Activated CD4-positive, alpha-beta T cell treated with anti-CD3 and anti-CD28 coated beads, Interleukin-2, amount 10 ng/mL, durations not matched to agents 24 days and 14 days (primary cell): ENCODE measurements around the gene GTSE1. TPM values are rescaled to one million over a fixed set of nuclear protein-coding genes. Genes with fewer than 3 reads are reported as not detected.

Source experiments
- DNase-seq: peaks from one replicate; pipeline ENCODE4 v3.0.0; 2022
- H3K27ac Mint-ChIP-seq: one replicate; pipeline ENCODE4 v1.8.0; 2022; ENCODE audit warnings: mild to moderate bottlenecking, mixed read lengths
- H3K27me3 Mint-ChIP-seq: one replicate; pipeline ENCODE4 v1.8.0; 2022; ENCODE audit warnings: mixed read lengths
- H3K36me3 Mint-ChIP-seq: one replicate; pipeline ENCODE4 v1.8.0; 2022; ENCODE audit warnings: low read depth, mild to moderate bottlenecking, mixed read lengths
- H3K4me1 Mint-ChIP-seq: one replicate; pipeline ENCODE4 v1.8.0; 2021; ENCODE audit warnings: mixed read lengths
- H3K4me3 Mint-ChIP-seq: one replicate; pipeline ENCODE4 v1.8.0; 2022; ENCODE audit warnings: mild to moderate bottlenecking, moderate library complexity, mixed read lengths
- H3K9me3 Mint-ChIP-seq: one replicate; pipeline ENCODE4 v1.8.0; 2021; ENCODE audit warnings: mixed read lengths
- intact Hi-C: fragments of 100-400 bp; cut with micrococcal nuclease; formaldehyde crosslinking; loops from one replicate; pipeline ENCODE4 v1.15.1; 2023
- total RNA-seq: library from RNA; stranded (reverse); gene quantifications from 2 replicates; pipeline ENCODE4 v1.2.3, GENCODE V29; 2022

GTSE1 gene
- total RNA-seq, 1 donor from 2014 or later = 37.6 TPM

DNA sequence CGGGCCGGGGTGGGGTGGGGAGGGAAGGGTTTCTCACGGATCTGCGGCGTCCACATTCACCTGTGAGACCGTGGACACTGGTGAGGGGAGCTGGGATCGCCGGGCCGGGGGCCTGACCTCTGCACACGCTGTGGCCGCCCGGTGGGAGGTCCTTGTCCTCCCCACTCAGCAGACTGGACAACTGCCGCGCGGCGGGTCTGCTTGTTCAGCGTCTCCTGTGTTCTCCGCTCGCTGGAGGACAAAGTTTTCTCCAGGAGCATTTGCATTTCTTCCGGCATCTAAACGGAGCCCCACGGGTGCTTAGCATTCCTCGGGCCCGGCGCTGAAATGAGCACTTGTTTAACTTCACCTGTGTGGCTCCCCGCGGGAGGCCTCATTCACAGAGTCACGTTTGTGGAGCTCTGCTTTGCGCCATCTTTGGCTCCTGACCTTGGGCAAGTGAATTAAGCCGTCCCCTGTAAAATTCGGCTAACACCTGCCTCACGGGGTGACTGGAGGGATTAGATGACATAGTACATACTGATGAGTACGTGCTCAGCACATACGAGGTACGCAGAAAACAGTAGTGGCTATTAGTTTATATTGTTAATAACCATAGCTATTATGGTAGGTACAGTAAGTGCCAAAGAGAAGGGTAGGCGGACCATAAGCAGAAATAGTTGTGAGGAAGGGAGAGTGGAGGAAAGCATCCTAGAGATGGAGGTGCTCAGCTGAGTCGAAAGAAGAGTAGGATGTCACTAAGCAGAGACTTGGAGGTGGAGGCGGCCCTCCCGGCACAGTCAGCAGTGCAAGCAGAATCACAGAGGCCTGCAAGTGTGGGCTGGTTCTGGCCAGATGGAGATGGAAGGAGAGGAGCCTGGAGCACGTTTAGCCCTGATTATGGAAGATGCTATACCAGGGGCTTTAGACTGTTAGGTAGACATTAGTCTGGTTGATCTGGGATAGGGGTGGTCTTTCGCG is 39.7 kb downstream of the GTSE1 start:
- Mint-ChIP-seq H3K4me3 (peak overlapping the region; percentile 91), H3K27me3 (no peaks in the 10 kb centered on the region), H3K27ac (peak overlapping the region; percentile 87), H3K9me3 (no peaks in the 10 kb centered on the region), H3K4me1 (peaks cover 24% of the 10 kb centered on the region), H3K36me3 (peaks cover 44% of the 10 kb centered on the region)
- peak; percentile 73 for DNase-seq
- intact Hi-C loops = loop anchor here (10.0 kb wide), 1 partner anchor 332 kb away; no protein-coding TSS in a partner anchor

DNA sequence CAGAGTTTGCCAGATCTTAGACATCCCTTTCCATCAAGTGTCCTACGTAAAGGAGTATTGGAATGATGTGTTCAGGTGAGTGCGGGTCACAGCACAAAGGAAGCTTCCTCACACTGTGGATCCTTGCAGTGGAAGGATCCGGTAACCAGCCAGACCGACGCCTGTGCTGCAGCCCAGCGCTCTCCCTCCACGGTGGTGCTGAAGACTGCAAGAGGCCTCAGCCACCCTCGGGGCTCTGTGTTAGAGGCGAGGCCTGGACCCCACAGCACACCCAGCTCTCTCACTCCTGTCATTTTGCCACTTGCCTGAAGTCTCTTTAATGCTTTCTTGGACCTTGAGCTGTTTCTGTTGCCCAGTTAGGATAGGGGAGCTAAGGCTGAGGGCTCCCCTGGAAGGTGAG is 41.2 kb downstream of the GTSE1 start:
- intact Hi-C loops = loop anchor here (10.0 kb wide), 1 partner anchor 333 kb away; no protein-coding TSS in a partner anchor
- DNase-seq = no peak
- H3K9me3 Mint-ChIP-seq = no peaks in the 10 kb centered on the region
- H3K27me3 Mint-ChIP-seq = no peaks in the 10 kb centered on the region
- no peak overlapping the region for H3K4me3 Mint-ChIP-seq
- H3K27ac Mint-ChIP-seq = no peak overlapping the region
- H3K4me1 Mint-ChIP-seq = peaks cover 24% of the 10 kb centered on the region
- H3K36me3 Mint-ChIP-seq = peaks cover 55% of the 10 kb centered on the region

DNA sequence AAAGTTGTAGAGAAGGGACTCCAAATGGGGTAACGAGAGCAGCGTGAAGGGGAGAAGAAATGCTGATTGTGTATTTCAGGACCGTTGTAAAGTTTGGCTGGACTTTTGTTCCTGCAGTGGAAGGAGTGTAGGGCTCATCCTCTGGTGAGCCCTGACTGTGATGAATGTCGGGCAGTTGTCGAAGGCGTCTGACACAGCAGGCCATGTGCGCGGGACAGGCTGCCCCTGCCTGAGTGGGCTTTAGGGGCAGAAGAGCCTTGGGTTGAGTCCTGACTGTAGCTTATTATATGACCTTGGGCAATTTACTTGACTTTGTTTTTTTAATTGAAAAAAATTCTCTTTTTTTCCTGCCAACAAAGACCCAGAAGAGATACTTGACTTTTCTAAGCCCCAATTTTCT is 42.0 kb downstream of the GTSE1 start:
- H3K9me3 Mint-ChIP-seq = no peaks in the 10 kb centered on the region
- H3K4me1 Mint-ChIP-seq = peaks cover 24% of the 10 kb centered on the region
- intact Hi-C loops = loop anchor here (10.0 kb wide), 1 partner anchor 334 kb away; no protein-coding TSS in a partner anchor
- no peak for DNase-seq
- H3K27me3 Mint-ChIP-seq = no peaks in the 10 kb centered on the region
- peaks cover 54% of the 10 kb centered on the region for H3K36me3 Mint-ChIP-seq
- no peak overlapping the region for H3K4me3 Mint-ChIP-seq
- H3K27ac Mint-ChIP-seq = no peak overlapping the region

DNA sequence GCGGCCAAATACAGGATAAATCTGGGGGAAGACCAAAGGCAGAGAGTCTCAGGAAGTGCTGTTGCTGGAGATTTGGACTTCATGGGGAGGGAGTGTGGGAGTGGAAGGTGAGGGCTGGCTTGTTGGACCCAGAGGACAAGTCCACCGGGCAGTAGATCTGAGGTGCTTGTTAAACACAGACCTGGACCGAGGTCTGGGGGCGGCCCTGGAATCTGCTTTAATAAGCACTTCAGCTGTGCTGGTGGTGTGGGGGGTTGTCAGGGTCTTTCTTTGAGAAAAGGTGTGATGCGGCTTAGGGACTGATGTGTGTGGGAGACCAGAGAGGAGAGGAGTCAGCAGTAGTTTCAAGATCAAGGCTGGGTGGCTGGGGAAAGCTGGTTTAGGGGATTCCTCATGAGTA is 43.3 kb downstream of the GTSE1 start:
- no peak overlapping the region for H3K4me3 Mint-ChIP-seq
- peaks cover 22% of the 10 kb centered on the region for H3K4me1 Mint-ChIP-seq
- intact Hi-C loops = loop anchor here (10.0 kb wide), 1 partner anchor 335 kb away; no protein-coding TSS in a partner anchor
- peak overlapping the region; percentile 3 for H3K27ac Mint-ChIP-seq
- peaks cover 64% of the 10 kb centered on the region for H3K36me3 Mint-ChIP-seq
- no peaks in the 10 kb centered on the region for H3K27me3 Mint-ChIP-seq
- DNase-seq = no peak
- no peaks in the 10 kb centered on the region for H3K9me3 Mint-ChIP-seq

DNA sequence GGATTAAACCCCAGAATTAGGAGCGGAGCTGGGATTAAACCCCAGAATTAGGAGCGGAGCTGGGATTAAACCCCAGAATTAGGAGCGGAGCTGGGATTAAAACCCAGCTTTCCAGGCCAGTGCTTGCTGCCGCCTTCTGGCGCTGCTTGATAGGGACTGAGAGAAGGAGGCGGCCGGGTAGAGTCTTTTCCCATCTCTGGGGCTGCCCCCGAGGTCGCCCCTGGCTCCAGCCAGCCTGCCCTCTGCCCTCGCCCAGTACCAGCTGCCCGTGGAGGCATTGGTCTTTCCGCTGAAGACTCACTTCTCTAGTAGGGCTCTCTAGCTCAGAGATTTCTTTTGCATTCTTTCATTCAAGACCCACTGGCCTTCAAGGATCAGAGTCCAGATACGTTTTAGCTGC is 44.0 kb downstream of the GTSE1 start:
- no peaks in the 10 kb centered on the region for H3K9me3 Mint-ChIP-seq
- intact Hi-C loops = no loop called here
- no peaks in the 10 kb centered on the region for H3K27me3 Mint-ChIP-seq
- H3K27ac Mint-ChIP-seq = no peak overlapping the region
- H3K36me3 Mint-ChIP-seq = peaks cover 65% of the 10 kb centered on the region
- peaks cover 22% of the 10 kb centered on the region for H3K4me1 Mint-ChIP-seq
- H3K4me3 Mint-ChIP-seq = no peak overlapping the region
- no peak for DNase-seq

GRCh38 chr22:46346680-46347405 is 50.2 kb downstream of the GTSE1 start:
- Mint-ChIP-seq H3K27ac (no peak overlapping the region), H3K4me1 (no peaks in the 10 kb centered on the region), H3K27me3 (no peaks in the 10 kb centered on the region), H3K4me3 (no peak overlapping the region), H3K9me3 (no peaks in the 10 kb centered on the region), H3K36me3 (peaks cover 66% of the 10 kb centered on the region)
- no peak for DNase-seq
- intact Hi-C loops = no loop called here

DNA sequence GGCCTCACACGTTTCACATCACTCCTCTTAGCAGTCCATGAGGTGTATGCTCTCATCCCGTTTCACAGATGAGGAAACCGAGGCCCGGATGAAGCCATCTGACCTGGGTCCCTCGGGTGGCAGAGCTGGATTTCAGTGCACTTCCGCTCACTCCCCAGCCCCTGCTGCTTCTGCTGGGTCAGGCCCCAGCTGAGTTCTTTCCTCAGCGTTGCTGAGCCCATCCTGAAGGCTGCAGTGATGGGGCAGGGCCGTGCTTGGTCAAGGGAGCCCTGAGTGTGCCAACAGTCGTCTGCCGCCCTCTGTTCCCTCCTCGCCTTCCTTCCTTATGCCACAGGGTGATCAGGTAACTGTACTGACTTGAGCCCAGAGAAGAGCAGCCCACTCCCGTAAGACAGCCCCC is 51.0 kb downstream of the GTSE1 start:
- Mint-ChIP-seq H3K27me3 (no peaks in the 10 kb centered on the region), H3K36me3 (peaks cover 64% of the 10 kb centered on the region)
- intact Hi-C loops = no loop called here

GRCh38 chr22:46348099-46348695 is 51.5 kb downstream of the GTSE1 start:
- H3K4me3 Mint-ChIP-seq = no peak overlapping the region
- no peaks in the 10 kb centered on the region for H3K4me1 Mint-ChIP-seq
- H3K9me3 Mint-ChIP-seq = no peaks in the 10 kb centered on the region
- intact Hi-C loops = no loop called here
- H3K27me3 Mint-ChIP-seq = no peaks in the 10 kb centered on the region
- no peak for DNase-seq
- H3K27ac Mint-ChIP-seq = no peak overlapping the region
- peaks cover 62% of the 10 kb centered on the region for H3K36me3 Mint-ChIP-seq

More for the DNA sequence above, 51.0 kb downstream of the GTSE1 start:
- no peak for DNase-seq
- H3K4me1 Mint-ChIP-seq = no peaks in the 10 kb centered on the region
- H3K9me3 Mint-ChIP-seq = no peaks in the 10 kb centered on the region
- H3K27ac Mint-ChIP-seq = no peak overlapping the region
- H3K4me3 Mint-ChIP-seq = no peak overlapping the region

GRCh38 chr22:46349238-46349637 is 52.6 kb downstream of the GTSE1 start:
- no peaks in the 10 kb centered on the region for H3K4me1 Mint-ChIP-seq
- no peak overlapping the region for H3K27ac Mint-ChIP-seq
- no peak overlapping the region for H3K4me3 Mint-ChIP-seq
- DNase-seq = no peak
- H3K27me3 Mint-ChIP-seq = no peaks in the 10 kb centered on the region
- H3K36me3 Mint-ChIP-seq = peaks cover 61% of the 10 kb centered on the region
- no peaks in the 10 kb centered on the region for H3K9me3 Mint-ChIP-seq
- intact Hi-C loops = no loop called here

DNA sequence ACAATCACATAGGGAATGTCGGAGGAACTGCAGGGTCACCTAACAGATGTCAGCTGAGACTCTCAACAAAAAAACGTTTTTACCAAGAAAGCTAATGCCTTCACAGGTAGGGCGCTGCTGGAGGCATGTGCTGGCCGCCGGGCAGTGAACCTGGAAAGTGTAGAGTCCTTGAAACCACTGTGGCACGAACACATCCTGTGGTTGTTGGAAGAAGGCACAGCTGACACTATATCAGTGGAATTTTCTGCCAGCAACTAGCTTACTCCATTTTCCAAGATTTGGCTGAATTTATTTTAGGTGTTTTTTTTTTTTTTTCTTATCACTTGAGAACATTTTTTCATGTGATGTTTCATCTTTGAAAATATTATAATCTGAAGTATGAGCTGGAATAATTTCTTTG is 53.0 kb downstream of the GTSE1 start:
- no peaks in the 10 kb centered on the region for H3K9me3 Mint-ChIP-seq
- DNase-seq = no peak
- H3K4me1 Mint-ChIP-seq = no peaks in the 10 kb centered on the region
- peaks cover 58% of the 10 kb centered on the region for H3K36me3 Mint-ChIP-seq
- no peak overlapping the region for H3K27ac Mint-ChIP-seq
- H3K4me3 Mint-ChIP-seq = no peak overlapping the region
- no peaks in the 10 kb centered on the region for H3K27me3 Mint-ChIP-seq
- intact Hi-C loops = no loop called here

- Mint-ChIP-seq H3K27ac (no peak overlapping the region), H3K9me3 (no peaks in the 10 kb centered on the region)
- intact Hi-C loops = no loop called here
These were observed 53.5 kb downstream of the GTSE1 start for GRCh38 chr22:46350121-46350520.

GRCh38 chr22:46350646-46351045 is 54.0 kb downstream of the GTSE1 start:
- intact Hi-C loops = no loop called here
- no peak for DNase-seq
- no peaks in the 10 kb centered on the region for H3K9me3 Mint-ChIP-seq
- H3K4me1 Mint-ChIP-seq = no peaks in the 10 kb centered on the region
- no peaks in the 10 kb centered on the region for H3K27me3 Mint-ChIP-seq
- H3K27ac Mint-ChIP-seq = no peak overlapping the region
- H3K4me3 Mint-ChIP-seq = no peak overlapping the region
- peaks cover 60% of the 10 kb centered on the region for H3K36me3 Mint-ChIP-seq

More at GRCh38 chr22:46350121-46350520, 53.5 kb downstream of the GTSE1 start:
- H3K36me3 Mint-ChIP-seq = peaks cover 57% of the 10 kb centered on the region
- H3K4me1 Mint-ChIP-seq = no peaks in the 10 kb centered on the region
- H3K27me3 Mint-ChIP-seq = no peaks in the 10 kb centered on the region
- H3K4me3 Mint-ChIP-seq = no peak overlapping the region
- no peak for DNase-seq

- Mint-ChIP-seq H3K27me3 (no peaks in the 10 kb centered on the region), H3K27ac (no peak overlapping the region), H3K4me3 (no peak overlapping the region), H3K36me3 (peaks cover 54% of the 10 kb centered on the region), H3K9me3 (no peaks in the 10 kb centered on the region), H3K4me1 (no peaks in the 10 kb centered on the region)
- DNase-seq = no peak
- intact Hi-C loops = no loop called here
These were observed 54.6 kb downstream of the GTSE1 start for GRCh38 chr22:46351131-46351735.
